Calu3 (cell line): Measurements from ENCODE around the gene ANKRD12. TPM values are rescaled to one million over a fixed set of nuclear protein-coding genes. Genes with fewer than 3 reads are reported as not detected.

Experiments
- BruUV-seq: library from RNA; stranded (reverse); fragments of 400-500 nt; replicated peaks from 2 replicates; lab custom pipeline; 2021; lab: Mats Ljungman, UMichigan
- CTCF ChIA-PET: fragments of 300-600 bp; sonication (Branson Sonifier 250); formaldehyde crosslinking; loops from one replicate; lab custom pipeline; 2022; ENCODE audit warnings: antibody characterized with exemption; lab: Charles Lee
- DNase-seq: peaks from one replicate; pipeline ENCODE4 v3.0.0; 2022
- H3K27ac Mint-ChIP-seq: one replicate; pipeline ENCODE4 v1.8.0; 2022; ENCODE audit warnings: mixed read lengths; ENCODE audit not compliant: unreplicated experiment
- H3K27me3 Mint-ChIP-seq: one replicate; pipeline ENCODE4 v1.8.0; 2022; ENCODE audit warnings: mixed read lengths; ENCODE audit not compliant: unreplicated experiment
- H3K36me3 Mint-ChIP-seq: one replicate; pipeline ENCODE4 v1.8.0; 2022; ENCODE audit warnings: mild to moderate bottlenecking, moderate library complexity, mixed read lengths; ENCODE audit not compliant: insufficient read depth, unreplicated experiment
- H3K4me1 Mint-ChIP-seq: one replicate; pipeline ENCODE4 v1.8.0; 2022; ENCODE audit warnings: mild to moderate bottlenecking, low read depth, mixed read lengths; ENCODE audit not compliant: unreplicated experiment
- H3K4me3 Mint-ChIP-seq: one replicate; pipeline ENCODE4 v1.8.0; 2022; ENCODE audit warnings: mild to moderate bottlenecking, low read depth, moderate library complexity, mixed read lengths; ENCODE audit not compliant: unreplicated experiment
- H3K9me3 Mint-ChIP-seq: one replicate; pipeline ENCODE4 v1.8.0; 2022; ENCODE audit warnings: low read depth, mixed read lengths; ENCODE audit not compliant: unreplicated experiment
- intact Hi-C: fragments of 100-400 bp; cut with micrococcal nuclease; formaldehyde crosslinking; loops from one replicate; pipeline ENCODE4 v1.10.0; 2022; ENCODE audit not compliant: unreplicated experiment
- total RNA-seq: library from RNA; stranded (reverse); gene quantifications from 2 replicates; pipeline ENCODE4 v1.2.3, GENCODE V29; 2022
- TF ChIP-seq, protein P1 (sequence below): fragments of 200-600 bp; IDR thresholded peaks from one replicate; pipeline ENCODE4 v1.8.0; 2022; ENCODE audit warnings: antibody characterized with exemption; ENCODE audit not compliant: unreplicated experiment

ANKRD12 gene
- total RNA-seq, 1 experiment from 2014 or later = 40.7 TPM

DNA sequence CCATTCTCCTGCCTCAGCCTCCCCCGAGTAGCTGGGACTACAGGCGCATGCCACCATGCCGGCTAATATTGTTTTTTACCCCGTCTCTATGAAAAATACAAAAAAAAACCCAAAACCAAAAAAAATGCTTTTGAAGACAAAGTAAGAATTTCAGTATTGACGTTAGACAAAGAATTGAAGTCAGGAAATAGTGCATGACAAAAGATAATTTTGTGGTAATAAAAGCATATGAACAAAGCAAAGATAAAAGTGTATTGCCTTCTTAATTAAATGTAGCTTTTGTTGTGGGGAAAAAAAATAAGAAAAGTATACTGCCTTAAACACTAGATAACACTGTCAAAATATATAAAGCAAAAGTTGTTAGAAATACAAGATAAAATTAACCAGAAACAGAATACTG lies 86.8 kb downstream of the ANKRD12 start:
- intact Hi-C loops = no loop called here
- Mint-ChIP-seq H3K9me3 (no peaks in the 10 kb centered on the region), H3K4me1 (no peaks in the 10 kb centered on the region), H3K27ac (no peak overlapping the region), H3K4me3 (no peak overlapping the region), H3K36me3 (peaks cover 6% of the 10 kb centered on the region), H3K27me3 (no peaks in the 10 kb centered on the region)
- no TSS peak for BruUV-seq
- no peak for DNase-seq
- CTCF ChIA-PET = no interaction called here
- TF ChIP-seq, protein P1, sequence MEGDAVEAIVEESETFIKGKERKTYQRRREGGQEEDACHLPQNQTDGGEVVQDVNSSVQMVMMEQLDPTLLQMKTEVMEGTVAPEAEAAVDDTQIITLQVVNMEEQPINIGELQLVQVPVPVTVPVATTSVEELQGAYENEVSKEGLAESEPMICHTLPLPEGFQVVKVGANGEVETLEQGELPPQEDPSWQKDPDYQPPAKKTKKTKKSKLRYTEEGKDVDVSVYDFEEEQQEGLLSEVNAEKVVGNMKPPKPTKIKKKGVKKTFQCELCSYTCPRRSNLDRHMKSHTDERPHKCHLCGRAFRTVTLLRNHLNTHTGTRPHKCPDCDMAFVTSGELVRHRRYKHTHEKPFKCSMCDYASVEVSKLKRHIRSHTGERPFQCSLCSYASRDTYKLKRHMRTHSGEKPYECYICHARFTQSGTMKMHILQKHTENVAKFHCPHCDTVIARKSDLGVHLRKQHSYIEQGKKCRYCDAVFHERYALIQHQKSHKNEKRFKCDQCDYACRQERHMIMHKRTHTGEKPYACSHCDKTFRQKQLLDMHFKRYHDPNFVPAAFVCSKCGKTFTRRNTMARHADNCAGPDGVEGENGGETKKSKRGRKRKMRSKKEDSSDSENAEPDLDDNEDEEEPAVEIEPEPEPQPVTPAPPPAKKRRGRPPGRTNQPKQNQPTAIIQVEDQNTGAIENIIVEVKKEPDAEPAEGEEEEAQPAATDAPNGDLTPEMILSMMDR = no peak

DNA sequence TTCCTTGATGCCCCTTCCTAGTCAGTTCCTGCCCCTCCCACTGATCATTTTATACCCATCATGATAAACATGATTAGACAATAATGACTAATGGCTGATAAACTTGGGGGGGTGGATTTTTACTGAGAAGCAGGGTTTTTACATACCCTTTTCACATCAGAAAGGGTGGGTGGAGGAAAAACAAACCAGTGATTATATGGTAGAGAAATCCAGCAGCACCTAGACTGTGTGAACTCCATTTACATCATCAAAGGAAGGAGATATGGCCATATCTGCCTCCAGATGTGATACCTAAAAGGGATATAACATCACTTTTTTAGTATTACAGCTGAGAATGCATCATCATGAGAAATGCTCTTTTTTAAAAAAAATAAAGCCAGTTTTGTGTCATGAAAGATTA lies 89.9 kb downstream of the ANKRD12 start:
- Mint-ChIP-seq H3K9me3 (no peaks in the 10 kb centered on the region), H3K27me3 (no peaks in the 10 kb centered on the region), H3K4me3 (no peak overlapping the region), H3K27ac (no peak overlapping the region), H3K36me3 (peaks cover 7% of the 10 kb centered on the region), H3K4me1 (no peaks in the 10 kb centered on the region)
- CTCF ChIA-PET = no interaction called here
- no TSS peak for BruUV-seq
- intact Hi-C loops = no loop called here
- TF ChIP-seq, protein P1 = no peak
- no peak for DNase-seq

DNA sequence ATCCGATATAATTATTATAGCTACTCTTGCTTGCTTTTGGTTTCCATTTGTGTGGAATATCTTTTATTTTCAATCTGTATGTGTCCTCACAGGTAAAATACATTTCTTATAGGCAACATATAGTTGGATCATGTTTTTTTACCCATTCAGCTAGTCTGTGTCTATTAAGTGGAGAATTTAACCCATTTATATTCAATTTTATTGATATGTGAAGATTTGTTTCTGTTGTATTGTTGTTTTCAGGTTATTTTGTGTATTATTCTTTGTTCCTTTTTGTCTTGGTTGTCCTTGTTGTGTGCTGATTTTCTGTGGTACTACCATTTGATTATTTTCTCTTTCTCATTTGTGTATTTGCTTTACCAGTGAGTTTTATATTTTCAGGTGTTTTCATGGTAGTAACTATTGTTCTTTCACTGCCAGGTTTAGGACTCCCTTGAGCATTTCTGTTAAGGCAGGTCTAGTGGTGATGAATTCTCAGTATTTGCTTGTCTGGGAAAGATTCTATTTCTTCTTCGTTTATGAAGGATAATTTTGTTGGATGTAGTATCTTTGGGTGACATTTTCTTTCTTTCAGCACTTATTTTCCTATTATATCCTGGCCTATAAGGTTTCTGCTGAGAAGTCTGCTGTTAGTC lies 95.4 kb downstream of the ANKRD12 start:
- no peaks in the 10 kb centered on the region for H3K4me1 Mint-ChIP-seq
- peaks cover 4% of the 10 kb centered on the region for H3K36me3 Mint-ChIP-seq
- BruUV-seq = no TSS peak
- no peaks in the 10 kb centered on the region for H3K9me3 Mint-ChIP-seq
- no peak for DNase-seq
- H3K27ac Mint-ChIP-seq = no peak overlapping the region
- intact Hi-C loops = no loop called here
- no peaks in the 10 kb centered on the region for H3K27me3 Mint-ChIP-seq
- TF ChIP-seq, protein P1 = no peak
- CTCF ChIA-PET = no interaction called here
- H3K4me3 Mint-ChIP-seq = no peak overlapping the region

DNA sequence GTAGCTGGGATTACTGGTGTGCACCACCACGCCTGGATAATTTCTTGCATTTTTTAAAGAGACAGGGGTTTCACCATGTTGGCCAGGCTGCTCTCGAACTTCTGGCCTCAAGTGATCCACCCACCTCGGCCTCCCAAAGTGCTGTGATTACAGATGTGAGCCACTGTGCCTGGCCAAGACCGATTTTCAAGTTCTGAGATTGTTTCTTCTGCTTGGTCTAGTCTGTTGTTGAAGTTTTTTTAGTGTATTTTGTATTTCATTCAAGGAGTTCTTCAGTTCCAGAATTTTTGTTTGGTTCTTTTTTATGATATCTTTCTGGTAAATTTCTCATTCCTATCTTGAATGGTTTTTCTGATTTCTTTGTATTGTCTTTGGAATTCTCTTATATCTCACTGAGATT lies 96.4 kb downstream of the ANKRD12 start:
- Mint-ChIP-seq H3K27me3 (no peaks in the 10 kb centered on the region), H3K9me3 (no peaks in the 10 kb centered on the region), H3K36me3 (peaks cover 4% of the 10 kb centered on the region), H3K27ac (no peak overlapping the region), H3K4me1 (no peaks in the 10 kb centered on the region), H3K4me3 (no peak overlapping the region)
- intact Hi-C loops = no loop called here
- TF ChIP-seq, protein P1 = no peak
- BruUV-seq = no TSS peak
- CTCF ChIA-PET = interaction anchor here (0.7 kb wide), 1 partner anchor 722 kb away, joined by 3 read pairs; no protein-coding TSS in a partner anchor
- no peak for DNase-seq
